ENCODE measurements around the gene NOP14.

NOP14 gene

DNA sequence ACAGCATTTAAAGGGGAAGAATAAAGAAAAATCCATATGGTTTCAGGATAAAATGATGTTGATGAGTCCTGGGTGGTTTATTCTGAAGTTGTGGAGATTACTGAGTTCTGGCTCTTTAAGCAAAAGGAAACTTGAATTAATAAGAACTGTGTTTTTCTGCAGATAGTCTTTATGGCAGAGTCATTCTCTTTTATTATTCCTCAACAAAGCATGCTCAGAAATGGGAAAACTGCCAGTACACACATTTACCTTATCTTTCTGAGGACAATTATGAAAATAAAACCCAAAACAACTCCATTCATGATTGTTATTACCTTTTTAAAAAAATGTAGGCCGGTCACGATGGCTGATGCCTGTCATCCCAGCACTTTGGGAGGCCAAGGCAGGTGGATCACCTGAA lies 61.1 kb downstream of the NOP14 start:
- Histone ChIP-seq H3K9ac (no peak overlapping the region), H3K27ac (no peak overlapping the region), H3K27me3 (no peaks in the 10 kb centered on the region), H3K4me3 (no peak overlapping the region), H3K4me2 (no peak overlapping the region), H3K4me1 (no peaks in the 10 kb centered on the region), H3K36me3 (peaks cover 98% of the 10 kb centered on the region), H3K9me3 (no peaks in the 10 kb centered on the region), H4K20me1 (peaks cover 12% of the 10 kb centered on the region; the same call in 1 of the 2 replicates)
- no peak for TF ChIP-seq Cebpa-rat (IDR thresholded peaks at IDR 0.05)

DNA sequence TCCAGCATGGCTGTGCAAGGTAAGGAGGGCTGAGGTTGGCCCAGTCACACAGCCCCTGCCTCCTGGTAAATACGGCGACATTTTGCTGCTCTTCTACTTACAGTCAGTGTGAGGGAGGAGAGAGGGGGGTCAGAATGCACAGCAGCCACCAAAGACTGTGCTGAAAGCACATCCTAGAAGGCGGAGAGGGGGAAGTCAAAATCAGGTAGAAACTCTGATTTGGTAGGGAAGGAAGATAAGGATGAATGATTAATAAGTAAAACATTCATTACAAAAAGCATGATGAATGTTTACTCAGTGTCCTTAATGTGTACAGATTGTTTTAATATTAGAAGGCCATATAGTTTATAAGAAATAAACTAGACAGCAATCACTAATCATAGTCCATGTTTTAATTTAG lies 62.0 kb downstream of the NOP14 start:
- H4K20me1 ChIP-seq, result peaks cover 12% of the 10 kb centered on the region; the same call in 1 of the 2 replicates
- peaks cover 96% of the 10 kb centered on the region for H3K36me3 ChIP-seq
- H3K4me1 ChIP-seq, result no peaks in the 10 kb centered on the region
- no peak for TF ChIP-seq Cebpa-rat (IDR thresholded peaks at IDR 0.05)
- H3K9me3 ChIP-seq, result no peaks in the 10 kb centered on the region
- H3K4me2 ChIP-seq, result no peak overlapping the region
- no peak overlapping the region for H3K9ac ChIP-seq
- no peaks in the 10 kb centered on the region for H3K27me3 ChIP-seq
- H3K4me3 ChIP-seq, result no peak overlapping the region
- no peak overlapping the region for H3K27ac ChIP-seq

DNA sequence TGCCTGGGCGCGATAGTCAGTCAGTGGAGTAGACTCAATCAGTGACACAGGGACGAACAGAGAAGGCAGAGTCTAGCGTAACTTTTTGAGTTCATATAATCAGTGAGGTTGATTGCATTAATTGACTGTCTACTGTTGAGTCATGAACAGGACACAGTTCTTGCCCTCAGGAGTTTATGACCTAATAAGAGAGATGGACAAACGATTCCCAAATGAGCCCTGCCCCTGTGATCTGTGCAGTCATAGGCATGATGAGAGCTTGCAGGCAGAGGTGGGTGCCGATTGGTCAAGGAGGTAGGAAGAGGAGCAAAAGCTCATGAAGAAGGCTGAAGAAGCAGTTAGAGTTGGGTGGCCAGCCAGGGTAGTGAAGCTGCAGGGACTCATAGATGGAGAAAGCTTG lies 62.5 kb downstream of the NOP14 start:
- Histone ChIP-seq H3K27ac (no peak overlapping the region), H3K36me3 (peaks cover 96% of the 10 kb centered on the region), H3K27me3 (no peaks in the 10 kb centered on the region), H3K9ac (no peak overlapping the region), H3K4me3 (no peak overlapping the region), H3K4me2 (no peak overlapping the region), H3K4me1 (no peaks in the 10 kb centered on the region), H3K9me3 (no peaks in the 10 kb centered on the region), H4K20me1 (peaks cover 12% of the 10 kb centered on the region; the same call in 1 of the 2 replicates)
- no peak for TF ChIP-seq Cebpa-rat (IDR thresholded peaks at IDR 0.05)

GRCh38 chr4:2898001-2898400 lies 65.2 kb downstream of the NOP14 start:
- Histone ChIP-seq H3K36me3 (peaks cover 96% of the 10 kb centered on the region), H3K27ac (no peak overlapping the region), H3K4me3 (no peak overlapping the region), H3K4me1 (no peaks in the 10 kb centered on the region), H4K20me1 (peaks cover 5% of the 10 kb centered on the region; the same call in 1 of the 2 replicates), H3K4me2 (no peak overlapping the region), H3K27me3 (no peaks in the 10 kb centered on the region), H3K9me3 (no peaks in the 10 kb centered on the region), H3K9ac (no peak overlapping the region)
- TF ChIP-seq Cebpa-rat (IDR thresholded peaks at IDR 0.05), result no peak

DNA sequence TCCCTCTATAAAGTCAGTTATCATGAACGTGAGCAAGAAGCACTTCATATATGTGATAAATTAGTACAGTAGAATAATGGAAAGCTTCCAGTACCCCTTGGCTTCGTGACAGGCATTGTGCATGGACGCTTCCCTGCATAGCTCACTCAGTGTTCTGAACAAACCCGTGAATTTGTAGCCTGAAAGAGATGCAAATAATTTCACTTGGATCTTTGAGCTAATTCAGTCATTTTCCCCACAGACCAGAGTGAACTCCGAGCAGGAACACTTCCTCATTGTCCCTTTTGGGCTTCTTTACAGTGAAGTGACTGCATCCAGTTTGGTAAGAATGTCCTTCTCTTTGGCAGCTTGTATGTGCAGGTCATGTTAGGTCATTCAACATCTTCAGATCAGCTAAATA lies 69.4 kb downstream of the NOP14 start:
- Histone ChIP-seq H3K4me2 (no peak overlapping the region), H3K4me3 (no peak overlapping the region), H3K4me1 (no peaks in the 10 kb centered on the region), H3K36me3 (peaks cover 82% of the 10 kb centered on the region), H4K20me1 (peaks cover 19% of the 10 kb centered on the region), H3K27ac (no peak overlapping the region), H3K9me3 (no peaks in the 10 kb centered on the region), H3K9ac (no peak overlapping the region), H3K27me3 (no peaks in the 10 kb centered on the region)
- no peak for TF ChIP-seq Cebpa-rat (IDR thresholded peaks at IDR 0.05)

- peaks cover 24% of the 10 kb centered on the region for H4K20me1 ChIP-seq
Measured at GRCh38 chr4:2891294-2891693, 71.9 kb downstream of the NOP14 start.

DNA sequence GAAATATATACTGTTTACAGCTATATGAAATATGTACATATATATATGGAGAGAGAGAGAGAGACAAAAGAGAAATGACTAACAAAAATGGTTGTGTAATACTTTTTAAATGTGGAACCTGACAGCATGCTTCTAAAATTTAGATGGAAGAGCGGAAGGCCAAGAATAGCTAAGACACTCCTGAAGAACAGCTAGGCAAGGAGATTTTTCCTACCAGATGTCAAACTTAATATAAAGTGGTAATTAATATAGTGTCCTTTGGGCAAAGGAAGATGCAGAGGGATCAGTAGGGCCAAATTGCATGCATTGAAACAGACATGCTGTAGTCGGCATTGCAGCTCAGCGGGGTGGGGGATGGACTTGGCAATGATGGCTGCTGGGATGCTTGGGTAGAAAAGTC lies 74.3 kb downstream of the NOP14 start:
- no peaks in the 10 kb centered on the region for H3K9me3 ChIP-seq
- peaks cover 83% of the 10 kb centered on the region for H3K36me3 ChIP-seq

More at GRCh38 chr4:2891294-2891693, 71.9 kb downstream of the NOP14 start:
- Histone ChIP-seq H3K4me1 (no peaks in the 10 kb centered on the region), H3K9ac (no peak overlapping the region), H3K4me3 (no peak overlapping the region), H3K27ac (no peak overlapping the region), H3K9me3 (no peaks in the 10 kb centered on the region), H3K4me2 (no peak overlapping the region), H3K27me3 (no peaks in the 10 kb centered on the region), H3K36me3 (peaks cover 83% of the 10 kb centered on the region)
- no peak for TF ChIP-seq Cebpa-rat (IDR thresholded peaks at IDR 0.05)

More for the DNA sequence above, 74.3 kb downstream of the NOP14 start:
- Histone ChIP-seq H3K4me2 (no peak overlapping the region), H3K4me3 (no peak overlapping the region), H3K4me1 (no peaks in the 10 kb centered on the region), H3K9ac (no peak overlapping the region), H3K27ac (no peak overlapping the region), H4K20me1 (peaks cover 27% of the 10 kb centered on the region), H3K27me3 (no peaks in the 10 kb centered on the region)
- TF ChIP-seq Cebpa-rat (IDR thresholded peaks at IDR 0.05), result no peak
